Peyer's patch (tissue), 4 donors: ENCODE data around the gene CDKL4. TPM values are rescaled to one million over a fixed set of nuclear protein-coding genes. Genes with fewer than 3 reads are reported as not detected.

ENCODE experiments used
- DNase-seq, 3 donors: peaks; one replicate each; pipeline ENCODE4 v3.0.0-alpha.2; 2017 to 2019
- H3K27ac ChIP-seq, 4 donors: fragments of 200-600 bp; sonication (generic); one replicate each; pipeline ENCODE4 v1.5.1; 2016 to 2019
- H3K27me3 ChIP-seq, 2 donors: fragments of 200-600 bp; sonication (generic); one replicate each; pipeline ENCODE4 v1.5.1; 2019
- H3K36me3 ChIP-seq, 3 donors: fragments of 200-600 bp; sonication (generic); one replicate each; pipeline ENCODE4 v1.5.1; 2016 to 2019
- H3K4me1 ChIP-seq, 4 donors: fragments of 200-600 bp; sonication (generic); one replicate each; pipeline ENCODE4 v1.5.1; 2016 to 2019
- H3K4me3 ChIP-seq, 4 donors: fragments of 200-600 bp; sonication (generic); 1 replicate in 3 of 4; 2 replicates in 1 of 4; pipeline ENCODE4 v1.5.1; 2016 to 2019; ENCODE audit warnings: mild to moderate bottlenecking in 1 of 4
- H3K9me3 ChIP-seq, 4 donors: fragments of 200-600 bp; sonication (generic); one replicate each; pipeline ENCODE4 v1.5.1; 2016 to 2019; ENCODE audit warnings: mild to moderate bottlenecking in 1 of 4
- CTCF ChIP-seq, 6 experiments: fragments of 450-650 bp in 4 of 6; fragments of 200-600 bp in 2 of 6; sonication (generic) in 1 of 6; IDR thresholded peaks; one replicate each; pipeline ENCODE4 v1.5.1; 2017 to 2019; ENCODE audit warnings: antibody characterized with exemption in 6 of 6, mild to moderate bottlenecking in 3 of 6, moderate library complexity in 1 of 6
- POLR2A ChIP-seq, 2 donors: fragments of 450-650 bp; IDR thresholded peaks; one replicate each; pipeline ENCODE4 v1.5.1; 2017; ENCODE audit warnings: antibody characterized with exemption in 2 of 2, mild to moderate bottlenecking in 2 of 2, moderate library complexity in 2 of 2
- total RNA-seq, 4 donors: library from RNA; depleted of rRNA; stranded (reverse); fragments of >200 nt; gene quantifications; one replicate each; pipeline ENCODE4 v1.1.0, GENCODE V29; 2016

Gene CDKL4
- total RNA-seq, 4 donors from 2014 or later = 0.70 to 4.1 (median 0.80) TPM; not detected in 1

DNA sequence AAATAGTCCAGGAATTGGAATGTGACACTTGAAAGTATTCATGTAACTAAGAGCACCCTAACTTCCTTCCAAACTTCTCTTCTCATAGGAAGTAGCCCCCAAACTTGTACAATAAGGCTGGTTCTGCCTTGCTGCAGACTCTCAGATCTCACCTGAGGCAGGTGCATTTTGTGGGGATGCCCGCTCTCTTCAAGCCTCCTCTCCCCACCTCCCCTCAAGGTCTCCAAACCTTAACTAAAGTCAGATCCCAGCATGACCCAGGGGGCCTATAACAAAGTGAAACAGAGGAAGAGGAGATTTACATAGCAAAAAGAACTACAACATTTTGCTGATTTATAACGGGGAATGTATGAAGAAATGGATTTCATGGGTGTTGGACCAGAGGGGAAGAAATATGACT, 23.6 kb downstream of the CDKL4 start:
- no peak for DNase-seq
- no peaks in the 10 kb centered on the region for H3K36me3 ChIP-seq
- TF ChIP-seq POLR2A (IDR thresholded peaks at IDR 0.05) (no peak), CTCF (IDR thresholded peaks at IDR 0.05) (no peak)

DNA sequence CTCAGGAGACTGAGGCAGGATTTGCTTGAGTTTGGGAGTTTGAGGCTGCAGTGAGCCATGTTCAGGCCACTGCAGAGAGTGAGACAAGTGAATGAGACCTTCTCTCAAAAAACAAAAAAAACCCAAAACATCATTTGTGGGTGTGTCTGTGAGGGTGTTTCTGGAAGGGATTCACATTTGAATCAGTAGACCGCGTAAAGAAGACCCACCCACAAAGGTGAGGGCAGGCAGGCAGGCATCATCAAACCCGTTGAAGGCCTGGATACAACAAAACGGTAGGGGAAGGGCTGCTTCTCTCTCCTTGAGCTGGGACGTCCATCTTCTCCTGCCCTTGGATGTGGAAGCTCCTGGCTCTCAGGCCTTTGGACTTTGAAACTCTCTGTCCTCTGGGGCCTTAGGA, 25.4 kb downstream of the CDKL4 start:
- Histone ChIP-seq H3K36me3 (no peaks in the 10 kb centered on the region), H3K27ac (peak overlapping the region in 1 of 4 donors; percentile 35), H3K4me1 (no peaks in the 10 kb centered on the region), H3K9me3 (no peaks in the 10 kb centered on the region), H3K4me3 (no peak overlapping the region), H3K27me3 (no peaks in the 10 kb centered on the region)
- TF ChIP-seq POLR2A (IDR thresholded peaks at IDR 0.05) (no peak), CTCF (IDR thresholded peaks at IDR 0.05) (no peak)
- no peak for DNase-seq

More for the DNA sequence above, 23.6 kb downstream of the CDKL4 start:
- Histone ChIP-seq H3K27ac (no peak overlapping the region), H3K4me1 (no peaks in the 10 kb centered on the region), H3K4me3 (no peak overlapping the region), H3K27me3 (no peaks in the 10 kb centered on the region), H3K9me3 (no peaks in the 10 kb centered on the region)

DNA sequence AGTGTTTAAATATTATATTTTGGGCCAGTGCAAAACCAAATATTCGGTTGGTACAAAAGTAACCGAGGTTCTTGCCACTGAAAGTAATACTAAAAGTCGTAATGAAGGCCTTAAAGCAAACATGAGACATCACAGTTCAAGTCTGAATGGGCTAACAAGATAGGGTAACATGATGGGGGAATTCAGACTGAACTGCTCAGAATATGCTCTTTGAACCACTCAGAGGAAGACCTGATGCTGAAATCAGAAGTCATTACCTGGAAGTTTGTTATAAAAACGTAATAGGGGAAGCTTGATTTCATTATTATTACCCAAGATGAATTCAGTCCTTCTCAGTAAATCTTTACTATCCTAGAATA, 26.6 kb downstream of the CDKL4 start:
- no peak for DNase-seq
- TF ChIP-seq POLR2A (IDR thresholded peaks at IDR 0.05) = no peak
- no peak for TF ChIP-seq CTCF (IDR thresholded peaks at IDR 0.05)
- no peaks in the 10 kb centered on the region for H3K4me1 ChIP-seq
- peak overlapping the region in 1 of 4 donors; percentile 33 for H3K27ac ChIP-seq
- no peaks in the 10 kb centered on the region for H3K9me3 ChIP-seq
- H3K27me3 ChIP-seq = no peaks in the 10 kb centered on the region
- H3K4me3 ChIP-seq = no peak overlapping the region
- H3K36me3 ChIP-seq = no peaks in the 10 kb centered on the region

GRCh38 chr2:39216346-39217191, 27.2 kb downstream of the CDKL4 start:
- no peak overlapping the region for H3K4me3 ChIP-seq
- DNase-seq = peak in 2 of 3 donors; percentile 46 to 79
- no peaks in the 10 kb centered on the region for H3K9me3 ChIP-seq
- peak overlapping the region in 2 of 4 donors; percentile 28 to 56 for H3K27ac ChIP-seq
- H3K27me3 ChIP-seq = no peaks in the 10 kb centered on the region
- no peak for TF ChIP-seq POLR2A (IDR thresholded peaks at IDR 0.05)
- TF ChIP-seq CTCF (IDR thresholded peaks at IDR 0.05) = no peak
- no peaks in the 10 kb centered on the region for H3K4me1 ChIP-seq
- H3K36me3 ChIP-seq = no peaks in the 10 kb centered on the region

DNA sequence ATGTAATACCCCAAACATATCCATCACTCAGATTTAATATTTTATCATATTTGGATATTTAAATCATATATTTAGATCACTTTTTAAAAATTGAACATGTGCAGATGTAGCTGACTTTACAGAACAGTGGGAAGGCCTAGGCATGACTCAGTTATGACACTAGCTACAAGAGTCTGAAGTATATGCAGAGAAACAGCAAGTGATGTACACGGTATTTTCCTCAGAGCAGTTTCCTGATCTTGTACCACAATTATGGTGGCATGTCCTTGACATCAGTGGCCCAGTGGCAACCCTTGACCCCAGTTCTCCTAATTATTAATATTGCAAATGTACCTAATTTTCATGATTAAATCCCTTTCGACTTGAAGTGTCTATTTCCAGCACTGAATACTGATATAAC, 28.2 kb downstream of the CDKL4 start:
- Histone ChIP-seq H3K9me3 (no peaks in the 10 kb centered on the region), H3K27ac (peak overlapping the region in 1 of 4 donors; percentile 56), H3K27me3 (no peaks in the 10 kb centered on the region), H3K4me3 (no peak overlapping the region), H3K36me3 (no peaks in the 10 kb centered on the region), H3K4me1 (no peaks in the 10 kb centered on the region)
- no peak for DNase-seq
- no peak for TF ChIP-seq POLR2A (IDR thresholded peaks at IDR 0.05)
- TF ChIP-seq CTCF (IDR thresholded peaks at IDR 0.05) = no peak
